ENCODE results near the gene RABGGTA.
"Not testable (repeated sequence)": the region's sequence is repeated elsewhere in the genome, so short reads cannot be mapped to it uniquely, and the experiment has no call there.

The RABGGTA gene

GRCh38 chr14:24259282-24260025 lies 11.9 kb downstream of the RABGGTA start:
- no peak for DNase-seq

GRCh38 chr14:24258548-24259265 lies 12.7 kb downstream of the RABGGTA start:
- DNase-seq, result no peak

- DNase-seq, result no peak
Observed at GRCh38 chr14:24258119-24258518, 13.3 kb downstream of the RABGGTA start.

- no peak for DNase-seq
Observed at GRCh38 chr14:24256960-24257359, 14.4 kb downstream of the RABGGTA start.

GRCh38 chr14:24255931-24256711 lies 15.3 kb downstream of the RABGGTA start:
- DNase-seq, result no peak

GRCh38 chr14:24255438-24255837 lies 16.0 kb downstream of the RABGGTA start:
- no peak for DNase-seq

GRCh38 chr14:24254630-24255392 lies 16.6 kb downstream of the RABGGTA start:
- no peak for DNase-seq

GRCh38 chr14:24253936-24254335 lies 17.5 kb downstream of the RABGGTA start:
- no peak for DNase-seq

- no peak for DNase-seq
Observed at GRCh38 chr14:24252289-24253124, 18.9 kb downstream of the RABGGTA start.

- no peak for DNase-seq
Observed at GRCh38 chr14:24251880-24252288, 19.5 kb downstream of the RABGGTA start.

GRCh38 chr14:24250354-24250753 lies 21.0 kb downstream of the RABGGTA start:
- DNase-seq, result no peak

- DNase-seq, result no peak
Observed at GRCh38 chr14:24249230-24250021, 22.0 kb downstream of the RABGGTA start.

- DNase-seq, result no peak
Observed at GRCh38 chr14:24247422-24247821, 24.0 kb downstream of the RABGGTA start.

- DNase-seq, result no peak
Observed at GRCh38 chr14:24246765-24247212, 24.6 kb downstream of the RABGGTA start.

- not testable (repeated sequence) for DNase-seq
Observed at GRCh38 chr14:24245350-24245749, 26.0 kb downstream of the RABGGTA start.

- peak; percentile 60 for DNase-seq
Observed at GRCh38 chr14:24243336-24243836, 28.0 kb downstream of the RABGGTA start.

- peak; percentile 75 for DNase-seq
Observed at GRCh38 chr14:24241829-24242443, 29.5 kb downstream of the RABGGTA start.

- DNase-seq, result no peak
Observed at GRCh38 chr14:24240110-24240918, 31.1 kb downstream of the RABGGTA start.

- DNase-seq, result no peak
Observed at GRCh38 chr14:24238527-24239037, 32.8 kb downstream of the RABGGTA start.
